ENCODE results near the gene PRSS21. TPM values are rescaled to one million over a fixed set of nuclear protein-coding genes. Genes with fewer than 3 reads are reported as not detected.

PRSS21 gene
- polyA plus RNA-seq, 1 of the 3 experiments (the other 2 are of a cell fraction): not detected

DNA sequence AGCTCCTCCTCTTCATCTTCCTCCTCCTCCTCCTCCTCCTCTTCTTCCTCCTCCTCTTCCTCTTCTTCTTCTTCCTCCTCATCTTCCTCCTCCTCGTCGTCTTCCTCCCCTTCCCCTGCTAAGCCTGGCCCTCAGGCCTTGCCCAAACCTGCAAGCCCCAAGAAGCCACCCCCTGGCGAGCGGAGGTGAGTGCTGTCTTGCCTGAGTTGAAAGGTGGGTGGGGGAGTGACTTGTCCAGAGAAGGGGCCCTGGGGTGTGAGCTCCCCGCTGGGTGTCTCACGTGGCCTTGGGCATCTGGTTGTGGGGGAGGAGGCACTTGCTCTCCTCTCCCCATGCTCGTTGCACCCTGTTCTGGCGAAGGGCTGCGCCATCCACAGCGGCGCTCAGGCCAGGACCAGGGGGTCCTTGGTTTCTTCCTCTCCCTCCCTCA, 47.9 kb upstream of the PRSS21 start:
- Histone ChIP-seq H3K79me2 (ENCODE audit: insufficient read depth) (peaks cover 57% of the 10 kb centered on the region), H3K4me3 (ENCODE audit: low read depth in 2 of 2, low read length in 1 of 2) (no peak overlapping the region), H3K4me1 (ENCODE audit: control insufficient read depth in 1 of 2, insufficient read depth in 2 of 2, low read depth in 1 of 2, low read length in 1 of 2) (no peaks in the 10 kb centered on the region; a peak in 1 of 4 replicates), H2AFZ (ENCODE audit: low read depth) (no peak overlapping the region), H3K4me2 (no peak overlapping the region), H3K27ac (ENCODE audit: low read depth in 2 of 2, low read length in 1 of 2) (no peak overlapping the region), H3K36me3 (replicated peaks in 1 of 2; ENCODE audit: control insufficient read depth in 1 of 2, insufficient read depth in 2 of 2, low read length in 1 of 2) (peaks cover 57 to 86% of the 10 kb centered on the region in 2 experiments), H3K9ac (no peak overlapping the region), H3F3A (replicated peaks; ENCODE audit: insufficient read depth) (peaks cover 20% of the 10 kb centered on the region), H3K9me2 (no peaks in the 10 kb centered on the region), H3K9me3 (no peaks in the 10 kb centered on the region), H4K20me1 (ENCODE audit: insufficient read depth) (peaks cover 84% of the 10 kb centered on the region), H3K27me3 (ENCODE audit: insufficient read depth) (no peaks in the 10 kb centered on the region)
- no peak for DNase-seq
- 98% methylated on average over 11 of the region's 11 CpGs for WGBS (ENCODE audit: low lambda C conversion rate)
- no peak for TF ChIP-seq SMC3 (IDR thresholded peaks at IDR 0.05; ENCODE audit: low read depth, low read length)
- no peak for TF ChIP-seq FOSL2 (IDR thresholded peaks at IDR 0.05; ENCODE audit: borderline replicate concordance, low read depth)
- no peak for TF ChIP-seq NFIC (IDR thresholded peaks at IDR 0.05; ENCODE audit: borderline replicate concordance)
- TF ChIP-seq GABPA (IDR thresholded peaks at IDR 0.05; ENCODE audit: low read depth): no peak
- TF ChIP-seq JUND (IDR thresholded peaks at IDR 0.05): no peak
- TF ChIP-seq, protein P1, sequence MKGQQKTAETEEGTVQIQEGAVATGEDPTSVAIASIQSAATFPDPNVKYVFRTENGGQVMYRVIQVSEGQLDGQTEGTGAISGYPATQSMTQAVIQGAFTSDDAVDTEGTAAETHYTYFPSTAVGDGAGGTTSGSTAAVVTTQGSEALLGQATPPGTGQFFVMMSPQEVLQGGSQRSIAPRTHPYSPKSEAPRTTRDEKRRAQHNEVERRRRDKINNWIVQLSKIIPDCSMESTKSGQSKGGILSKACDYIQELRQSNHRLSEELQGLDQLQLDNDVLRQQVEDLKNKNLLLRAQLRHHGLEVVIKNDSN (IDR thresholded peaks at IDR 0.05; ENCODE audit: borderline replicate concordance, low read depth): no peak
- TF ChIP-seq, protein P2, sequence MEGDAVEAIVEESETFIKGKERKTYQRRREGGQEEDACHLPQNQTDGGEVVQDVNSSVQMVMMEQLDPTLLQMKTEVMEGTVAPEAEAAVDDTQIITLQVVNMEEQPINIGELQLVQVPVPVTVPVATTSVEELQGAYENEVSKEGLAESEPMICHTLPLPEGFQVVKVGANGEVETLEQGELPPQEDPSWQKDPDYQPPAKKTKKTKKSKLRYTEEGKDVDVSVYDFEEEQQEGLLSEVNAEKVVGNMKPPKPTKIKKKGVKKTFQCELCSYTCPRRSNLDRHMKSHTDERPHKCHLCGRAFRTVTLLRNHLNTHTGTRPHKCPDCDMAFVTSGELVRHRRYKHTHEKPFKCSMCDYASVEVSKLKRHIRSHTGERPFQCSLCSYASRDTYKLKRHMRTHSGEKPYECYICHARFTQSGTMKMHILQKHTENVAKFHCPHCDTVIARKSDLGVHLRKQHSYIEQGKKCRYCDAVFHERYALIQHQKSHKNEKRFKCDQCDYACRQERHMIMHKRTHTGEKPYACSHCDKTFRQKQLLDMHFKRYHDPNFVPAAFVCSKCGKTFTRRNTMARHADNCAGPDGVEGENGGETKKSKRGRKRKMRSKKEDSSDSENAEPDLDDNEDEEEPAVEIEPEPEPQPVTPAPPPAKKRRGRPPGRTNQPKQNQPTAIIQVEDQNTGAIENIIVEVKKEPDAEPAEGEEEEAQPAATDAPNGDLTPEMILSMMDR (IDR thresholded peaks at IDR 0.05): no peak
- TF ChIP-seq, protein P3, sequence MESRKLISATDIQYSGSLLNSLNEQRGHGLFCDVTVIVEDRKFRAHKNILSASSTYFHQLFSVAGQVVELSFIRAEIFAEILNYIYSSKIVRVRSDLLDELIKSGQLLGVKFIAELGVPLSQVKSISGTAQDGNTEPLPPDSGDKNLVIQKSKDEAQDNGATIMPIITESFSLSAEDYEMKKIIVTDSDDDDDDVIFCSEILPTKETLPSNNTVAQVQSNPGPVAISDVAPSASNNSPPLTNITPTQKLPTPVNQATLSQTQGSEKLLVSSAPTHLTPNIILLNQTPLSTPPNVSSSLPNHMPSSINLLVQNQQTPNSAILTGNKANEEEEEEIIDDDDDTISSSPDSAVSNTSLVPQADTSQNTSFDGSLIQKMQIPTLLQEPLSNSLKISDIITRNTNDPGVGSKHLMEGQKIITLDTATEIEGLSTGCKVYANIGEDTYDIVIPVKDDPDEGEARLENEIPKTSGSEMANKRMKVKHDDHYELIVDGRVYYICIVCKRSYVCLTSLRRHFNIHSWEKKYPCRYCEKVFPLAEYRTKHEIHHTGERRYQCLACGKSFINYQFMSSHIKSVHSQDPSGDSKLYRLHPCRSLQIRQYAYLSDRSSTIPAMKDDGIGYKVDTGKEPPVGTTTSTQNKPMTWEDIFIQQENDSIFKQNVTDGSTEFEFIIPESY (IDR thresholded peaks at IDR 0.05; ENCODE audit: borderline replicate concordance, low read depth): no peak
- no peak for TF ChIP-seq RFX5 (IDR thresholded peaks at IDR 0.05; ENCODE audit: low read length)
- TF ChIP-seq, protein P4, sequence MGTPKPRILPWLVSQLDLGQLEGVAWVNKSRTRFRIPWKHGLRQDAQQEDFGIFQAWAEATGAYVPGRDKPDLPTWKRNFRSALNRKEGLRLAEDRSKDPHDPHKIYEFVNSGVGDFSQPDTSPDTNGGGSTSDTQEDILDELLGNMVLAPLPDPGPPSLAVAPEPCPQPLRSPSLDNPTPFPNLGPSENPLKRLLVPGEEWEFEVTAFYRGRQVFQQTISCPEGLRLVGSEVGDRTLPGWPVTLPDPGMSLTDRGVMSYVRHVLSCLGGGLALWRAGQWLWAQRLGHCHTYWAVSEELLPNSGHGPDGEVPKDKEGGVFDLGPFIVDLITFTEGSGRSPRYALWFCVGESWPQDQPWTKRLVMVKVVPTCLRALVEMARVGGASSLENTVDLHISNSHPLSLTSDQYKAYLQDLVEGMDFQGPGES (IDR thresholded peaks at IDR 0.05; ENCODE audit: low read depth, low read length): no peak
- no peak for TF ChIP-seq TAF1 (IDR thresholded peaks at IDR 0.05; ENCODE audit: borderline replicate concordance, low read depth, low read length)
- no peak for TF ChIP-seq TEAD4 (IDR thresholded peaks at IDR 0.05; ENCODE audit: borderline replicate concordance, insufficient read depth)
- TF ChIP-seq YY1 (IDR thresholded peaks at IDR 0.05; ENCODE audit: low read depth): no peak
- CTCF ChIA-PET: interaction anchor here (1.2 kb wide), 1 partner anchor 70 kb away, joined by 4 read pairs; no protein-coding TSS in a partner anchor
- POLR2A ChIA-PET: no interaction called here
